Transverse colon (tissue), 3 donors: ENCODE measurements around the gene ADAMTS14.
"Not testable (repeated sequence)": the region's sequence is repeated elsewhere in the genome, so short reads cannot be mapped to it uniquely, and the experiment has no call there.

ENCODE experiments used
- EP300 ChIP-seq: sonication (generic); formaldehyde crosslinking; IDR thresholded peaks from one replicate; pipeline ENCODE4 v1.6.1; 2017; ENCODE audit warnings: antibody characterized with exemption, low read depth
- POLR2A ChIP-seq: fragments of 450-650 bp; IDR thresholded peaks from one replicate; pipeline ENCODE4 v1.6.1; 2016; ENCODE audit warnings: antibody characterized with exemption, mild to moderate bottlenecking, moderate library complexity
- TF ChIP-seq, protein P1 (sequence below), 5 experiments: fragments of 200-600 bp in 3 of 5; fragments of 450-650 bp in 2 of 5; sonication (generic) in 3 of 5; IDR thresholded peaks; 1 replicate in 2 of 5; 2 replicates in 3 of 5; pipeline ENCODE4 v1.5.1; 2016 to 2017; ENCODE audit warnings: antibody characterized with exemption in 5 of 5, inconsistent platforms in 3 of 5, mild to moderate bottlenecking in 2 of 5, moderate library complexity in 1 of 5

DNA sequence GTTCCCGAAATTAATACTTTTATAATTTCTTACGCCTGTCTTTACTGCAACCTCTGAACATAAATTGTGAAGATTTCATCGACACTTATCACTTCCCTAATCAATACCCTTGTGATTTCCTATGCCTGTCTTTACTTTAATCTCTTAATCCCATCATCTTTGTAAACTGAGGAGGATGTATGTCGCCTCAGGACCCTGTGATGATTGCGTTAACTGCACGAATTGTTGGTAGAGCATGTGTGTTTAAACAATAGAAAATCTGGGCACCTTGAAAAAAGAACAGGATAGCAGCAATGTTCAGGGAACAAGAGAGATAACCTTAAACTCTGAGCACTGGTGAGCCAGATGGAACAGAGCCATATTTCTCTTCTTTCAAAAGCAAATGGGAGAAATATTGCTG is 4.5 kb upstream of the ADAMTS14 start:
- not testable (repeated sequence) for TF ChIP-seq POLR2A, EP300
- TF ChIP-seq, protein P1, sequence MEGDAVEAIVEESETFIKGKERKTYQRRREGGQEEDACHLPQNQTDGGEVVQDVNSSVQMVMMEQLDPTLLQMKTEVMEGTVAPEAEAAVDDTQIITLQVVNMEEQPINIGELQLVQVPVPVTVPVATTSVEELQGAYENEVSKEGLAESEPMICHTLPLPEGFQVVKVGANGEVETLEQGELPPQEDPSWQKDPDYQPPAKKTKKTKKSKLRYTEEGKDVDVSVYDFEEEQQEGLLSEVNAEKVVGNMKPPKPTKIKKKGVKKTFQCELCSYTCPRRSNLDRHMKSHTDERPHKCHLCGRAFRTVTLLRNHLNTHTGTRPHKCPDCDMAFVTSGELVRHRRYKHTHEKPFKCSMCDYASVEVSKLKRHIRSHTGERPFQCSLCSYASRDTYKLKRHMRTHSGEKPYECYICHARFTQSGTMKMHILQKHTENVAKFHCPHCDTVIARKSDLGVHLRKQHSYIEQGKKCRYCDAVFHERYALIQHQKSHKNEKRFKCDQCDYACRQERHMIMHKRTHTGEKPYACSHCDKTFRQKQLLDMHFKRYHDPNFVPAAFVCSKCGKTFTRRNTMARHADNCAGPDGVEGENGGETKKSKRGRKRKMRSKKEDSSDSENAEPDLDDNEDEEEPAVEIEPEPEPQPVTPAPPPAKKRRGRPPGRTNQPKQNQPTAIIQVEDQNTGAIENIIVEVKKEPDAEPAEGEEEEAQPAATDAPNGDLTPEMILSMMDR (IDR thresholded peaks at IDR 0.05), result not testable (repeated sequence)
